ENCODE data around the gene PYY. TPM values are rescaled to one million over a fixed set of nuclear protein-coding genes. Genes with fewer than 3 reads are reported as not detected.
"Not testable (repeated sequence)": the region's sequence is repeated elsewhere in the genome, so short reads cannot be mapped to it uniquely, and the experiment has no call there.

Gene PYY
- total and polyA plus RNA-seq, 3 experiments from 2014 or later = not detected

DNA sequence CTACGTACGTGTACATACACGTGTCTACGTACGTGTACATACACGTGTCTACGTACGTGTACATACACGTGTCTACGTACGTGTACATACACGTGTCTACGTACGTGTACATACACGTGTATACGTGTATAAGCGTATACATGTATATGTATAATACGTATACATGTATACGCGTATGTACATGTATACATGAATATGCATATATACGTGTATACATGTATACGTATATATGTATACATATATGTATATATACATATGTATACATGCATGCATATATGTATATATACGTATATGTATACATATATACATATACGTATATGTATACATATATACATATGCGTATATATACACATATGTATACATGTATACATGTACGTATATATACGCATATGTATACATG, 22.2 kb upstream of the PYY start:
- H3K36me3 ChIP-seq (ENCODE audit: insufficient read depth, low read length) = no peaks in the 10 kb centered on the region
- no peak overlapping the region for H3K27ac ChIP-seq (ENCODE audit: low read depth, low read length)
- ChIA-PET CTCF (no interaction called here), POLR2A (no interaction called here)
- DNase-seq = no peak
- Mint-ChIP-seq H3K4me3 (no peak overlapping the region), H3K9me3 (no peaks in the 10 kb centered on the region), H3K27ac (no peak overlapping the region), H3K36me3 (no peaks in the 10 kb centered on the region), H3K27me3 (peaks cover 10 to 31% of the 10 kb centered on the region in 2 donors), H3K4me1 (no peaks in the 10 kb centered on the region)
- no peak overlapping the region for H3K4me3 ChIP-seq (ENCODE audit: low read length)
- H3K4me1 ChIP-seq (ENCODE audit: insufficient read depth, low read length) = no peaks in the 10 kb centered on the region
- H3K27me3 ChIP-seq (ENCODE audit: insufficient read depth, low read length, poor library complexity, severe bottlenecking) = no peaks in the 10 kb centered on the region
- H3K9me3 ChIP-seq (ENCODE audit: low read length) = no peaks in the 10 kb centered on the region

DNA sequence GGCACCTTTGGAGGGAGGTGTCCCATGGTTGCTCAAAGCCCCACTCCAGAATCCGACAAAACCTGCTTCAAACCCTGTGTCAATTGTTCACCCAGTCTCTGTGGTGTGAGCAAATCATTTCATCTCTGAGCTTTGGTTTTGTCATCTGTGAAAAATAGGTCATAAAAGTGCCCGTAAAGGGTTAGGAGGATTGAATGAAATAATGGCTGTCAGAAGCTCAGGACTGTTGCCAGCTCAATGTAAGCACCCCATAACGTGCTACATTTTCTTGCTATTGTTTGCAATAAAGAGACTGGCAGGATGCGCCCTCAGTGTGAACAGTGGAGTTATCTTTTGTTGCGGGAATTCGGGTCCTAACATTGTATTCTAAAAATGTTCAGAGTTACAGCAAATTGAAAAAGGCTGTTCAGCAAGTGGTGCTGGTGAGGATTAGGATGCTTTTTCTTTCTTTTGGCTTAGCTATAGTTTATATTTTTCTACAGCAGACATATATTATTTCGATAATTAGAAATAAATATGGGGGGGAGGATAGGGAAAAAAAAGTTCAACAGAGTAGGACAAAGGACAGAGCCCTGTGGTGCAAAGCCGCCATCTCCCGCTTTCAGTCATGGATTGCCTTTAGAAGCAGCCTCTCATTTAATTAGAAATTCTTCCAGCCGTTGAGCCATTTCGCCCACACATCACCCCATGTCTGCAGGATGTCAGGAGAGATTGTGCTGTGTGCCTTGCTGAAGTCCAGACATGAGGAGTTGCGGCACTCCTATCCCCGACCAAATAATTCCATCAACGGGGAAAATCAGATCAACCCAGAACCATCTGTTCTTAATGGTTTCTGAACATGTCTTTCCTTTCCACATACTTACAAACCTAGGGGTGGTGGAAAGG, 20.9 kb upstream of the PYY start:
- no peak overlapping the region for H3K4me3 ChIP-seq (ENCODE audit: low read length)
- H3K4me1 ChIP-seq (ENCODE audit: insufficient read depth, low read length) = no peaks in the 10 kb centered on the region
- H3K4me3 Mint-ChIP-seq = no peak overlapping the region
- ChIA-PET POLR2A (no interaction called here), CTCF (no interaction called here)
- DNase-seq = no peak
- H3K36me3 Mint-ChIP-seq = no peaks in the 10 kb centered on the region
- H3K9me3 Mint-ChIP-seq = no peaks in the 10 kb centered on the region
- H3K4me1 Mint-ChIP-seq = no peaks in the 10 kb centered on the region
- no peaks in the 10 kb centered on the region for H3K9me3 ChIP-seq (ENCODE audit: low read length)
- H3K36me3 ChIP-seq (ENCODE audit: insufficient read depth, low read length) = no peaks in the 10 kb centered on the region
- H3K27ac Mint-ChIP-seq = no peak overlapping the region
- H3K27ac ChIP-seq (ENCODE audit: low read depth, low read length) = no peak overlapping the region
- H3K27me3 Mint-ChIP-seq = peaks cover 7 to 23% of the 10 kb centered on the region in 2 donors
- no peaks in the 10 kb centered on the region for H3K27me3 ChIP-seq (ENCODE audit: insufficient read depth, low read length, poor library complexity, severe bottlenecking)

DNA sequence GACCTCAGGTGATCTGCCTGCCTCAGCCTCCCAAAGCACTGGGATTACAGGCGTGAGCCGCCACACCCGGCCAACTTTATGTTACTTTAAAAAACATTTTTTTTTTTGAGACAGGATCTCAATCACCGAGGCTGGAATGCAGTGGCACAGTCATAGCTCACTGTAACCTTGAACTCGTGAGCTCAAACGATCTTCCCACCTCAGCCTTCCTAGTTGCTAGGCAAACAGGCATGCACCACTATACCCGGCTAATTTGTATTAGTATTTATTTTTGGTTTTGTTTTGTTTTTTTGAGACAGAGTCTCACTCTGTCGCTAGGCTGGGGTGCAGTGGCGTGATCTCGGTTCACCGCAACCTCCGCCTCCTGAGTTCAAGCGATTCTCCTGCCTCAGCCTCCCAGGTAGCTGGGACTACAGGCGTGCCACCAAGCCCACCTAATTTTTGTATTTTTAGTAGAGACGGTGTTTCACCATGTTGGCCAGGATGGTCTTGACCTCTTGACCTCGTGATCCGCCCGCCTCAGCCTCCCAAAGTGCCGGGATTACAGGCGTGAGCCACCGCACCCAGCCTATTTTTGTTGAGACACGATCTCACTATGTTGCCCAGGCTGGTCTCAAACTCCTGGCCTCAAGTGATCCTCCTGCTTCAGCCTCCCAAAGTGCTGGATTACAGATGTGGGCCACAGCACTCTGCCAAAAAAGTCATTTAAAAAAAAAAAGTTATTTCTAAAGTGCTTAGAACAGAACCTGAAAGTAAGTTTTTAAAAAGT, 18.9 kb upstream of the PYY start:
- H3K27ac Mint-ChIP-seq; H3K36me3 ChIP-seq (ENCODE audit: insufficient read depth, low read length); CTCF ChIA-PET; H3K9me3 ChIP-seq (ENCODE audit: low read length); H3K4me1 Mint-ChIP-seq; H3K36me3 Mint-ChIP-seq; H3K27me3 ChIP-seq (ENCODE audit: insufficient read depth, low read length, poor library complexity, severe bottlenecking); DNase-seq; H3K9me3 Mint-ChIP-seq; H3K4me3 Mint-ChIP-seq; H3K4me3 ChIP-seq (ENCODE audit: low read length); H3K27ac ChIP-seq (ENCODE audit: low read depth, low read length); POLR2A ChIA-PET; H3K4me1 ChIP-seq (ENCODE audit: insufficient read depth, low read length): not testable (repeated sequence)
- peaks cover 0 to 16% of the 10 kb centered on the region in 2 donors for H3K27me3 Mint-ChIP-seq

DNA sequence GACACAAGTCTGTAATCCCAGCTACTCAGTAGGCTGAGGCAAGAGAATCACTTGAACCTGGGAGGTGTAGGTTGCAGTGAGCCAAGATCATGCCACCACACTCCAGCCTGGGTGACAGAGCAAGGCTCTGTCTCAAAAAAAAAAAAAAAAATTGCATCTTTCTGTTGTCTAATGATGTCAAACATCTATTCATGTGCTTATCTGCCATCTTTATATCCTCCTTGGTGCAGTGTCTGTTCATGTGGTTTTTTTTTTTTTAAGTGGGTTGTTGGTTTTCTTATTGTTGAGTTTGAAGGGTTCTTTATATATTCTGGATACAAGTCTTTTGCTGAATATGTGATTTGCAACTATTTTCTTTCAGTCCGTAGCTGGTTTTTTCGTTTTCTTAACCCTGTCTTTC, 17.7 kb upstream of the PYY start:
- H3K9me3 ChIP-seq (ENCODE audit: low read length); POLR2A ChIA-PET; H3K36me3 ChIP-seq (ENCODE audit: insufficient read depth, low read length); H3K4me1 Mint-ChIP-seq; H3K4me3 ChIP-seq (ENCODE audit: low read length); H3K27me3 ChIP-seq (ENCODE audit: insufficient read depth, low read length, poor library complexity, severe bottlenecking); H3K36me3 Mint-ChIP-seq; H3K27ac ChIP-seq (ENCODE audit: low read depth, low read length); H3K9me3 Mint-ChIP-seq; H3K4me3 Mint-ChIP-seq; H3K4me1 ChIP-seq (ENCODE audit: insufficient read depth, low read length): not testable (repeated sequence)
- Mint-ChIP-seq H3K27ac (peak overlapping the region in 1 of 8 donors; percentile 38), H3K27me3 (peaks cover 0 to 16% of the 10 kb centered on the region in 2 donors)
- CTCF ChIA-PET = interaction anchor here (0.8 kb wide), 1 partner anchor 28 kb away, joined by 3 read pairs; no protein-coding TSS in a partner anchor
- DNase-seq = peak in 1 of 5 donors; percentile 16

DNA sequence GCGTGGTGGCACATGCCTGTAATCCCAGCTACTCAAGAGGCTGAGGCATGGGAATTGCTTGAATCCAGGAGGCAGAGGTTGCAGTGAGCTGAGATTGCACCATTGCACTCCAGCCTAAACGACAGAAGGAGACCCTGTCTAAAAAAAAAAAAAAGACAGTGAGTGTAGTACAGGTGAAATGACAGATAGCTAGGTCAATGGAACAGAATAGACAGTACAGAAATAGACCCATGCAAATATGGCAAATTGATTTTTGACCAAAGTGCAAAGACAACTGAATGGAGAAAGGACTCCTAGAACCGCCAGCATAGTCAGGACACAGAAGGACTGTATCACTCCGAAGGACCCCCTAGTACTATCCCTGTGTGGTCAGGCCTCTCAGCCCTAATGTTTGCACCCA, 16.6 kb upstream of the PYY start:
- H3K27me3 ChIP-seq (ENCODE audit: insufficient read depth, low read length, poor library complexity, severe bottlenecking) = no peaks in the 10 kb centered on the region
- H3K4me3 ChIP-seq (ENCODE audit: low read length) = no peak overlapping the region
- Mint-ChIP-seq H3K4me1 (no peaks in the 10 kb centered on the region), H3K4me3 (no peak overlapping the region), H3K9me3 (no peaks in the 10 kb centered on the region), H3K27me3 (peaks cover 0 to 21% of the 10 kb centered on the region in 2 donors), H3K27ac (no peak overlapping the region), H3K36me3 (no peaks in the 10 kb centered on the region)
- ChIA-PET CTCF (interaction anchor here (0.8 kb wide), 1 partner anchor 9 kb away, joined by 3 read pairs; no protein-coding TSS in a partner anchor), POLR2A (no interaction called here)
- no peaks in the 10 kb centered on the region for H3K4me1 ChIP-seq (ENCODE audit: insufficient read depth, low read length)
- no peak overlapping the region for H3K27ac ChIP-seq (ENCODE audit: low read depth, low read length)
- no peaks in the 10 kb centered on the region for H3K9me3 ChIP-seq (ENCODE audit: low read length)
- no peak for DNase-seq
- H3K36me3 ChIP-seq (ENCODE audit: insufficient read depth, low read length) = no peaks in the 10 kb centered on the region

DNA sequence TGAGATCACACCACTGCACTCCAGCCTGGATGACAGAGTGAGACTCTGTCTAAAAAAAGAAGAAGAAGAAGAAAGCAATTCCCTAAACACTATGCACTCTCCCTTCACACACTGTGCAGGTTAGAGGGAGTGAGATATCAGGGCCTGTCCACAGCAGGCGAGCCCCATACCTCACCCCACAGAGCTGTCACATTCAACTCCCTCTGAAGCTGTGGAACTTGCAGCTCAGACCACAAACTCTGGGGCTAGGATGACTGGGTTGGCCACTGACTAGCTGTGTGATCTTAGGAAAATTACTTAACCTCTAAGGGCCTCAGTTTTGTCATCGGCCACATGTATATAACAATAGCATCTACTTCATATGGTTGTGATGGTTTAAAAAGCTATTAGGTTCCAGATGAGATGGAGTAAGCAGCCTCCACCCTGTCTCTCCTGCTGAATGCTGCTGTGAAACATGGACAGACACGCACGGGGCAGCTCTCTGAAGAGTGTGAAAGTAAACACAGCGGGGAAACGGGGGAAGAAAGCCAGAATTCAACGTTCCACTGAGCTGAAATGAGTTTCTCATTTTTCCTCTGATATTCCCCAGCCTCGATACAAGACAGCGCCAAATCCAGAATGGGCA, 13.6 kb upstream of the PYY start:
- H3K4me3 ChIP-seq (ENCODE audit: low read length) = no peak overlapping the region
- Mint-ChIP-seq H3K9me3 (no peaks in the 10 kb centered on the region), H3K4me1 (no peaks in the 10 kb centered on the region), H3K27me3 (peaks cover 4 to 19% of the 10 kb centered on the region in 2 donors), H3K4me3 (no peak overlapping the region), H3K27ac (no peak overlapping the region), H3K36me3 (peaks cover 0 to 2% (median 0%) of the 10 kb centered on the region in 3 donors)
- H3K27me3 ChIP-seq (ENCODE audit: insufficient read depth, low read length, poor library complexity, severe bottlenecking) = no peaks in the 10 kb centered on the region
- H3K4me1 ChIP-seq (ENCODE audit: insufficient read depth, low read length) = no peaks in the 10 kb centered on the region
- no peaks in the 10 kb centered on the region for H3K9me3 ChIP-seq (ENCODE audit: low read length)
- H3K27ac ChIP-seq (ENCODE audit: low read depth, low read length) = no peak overlapping the region
- ChIA-PET POLR2A (no interaction called here), CTCF (no interaction called here)
- DNase-seq = no peak
- no peaks in the 10 kb centered on the region for H3K36me3 ChIP-seq (ENCODE audit: insufficient read depth, low read length)

DNA sequence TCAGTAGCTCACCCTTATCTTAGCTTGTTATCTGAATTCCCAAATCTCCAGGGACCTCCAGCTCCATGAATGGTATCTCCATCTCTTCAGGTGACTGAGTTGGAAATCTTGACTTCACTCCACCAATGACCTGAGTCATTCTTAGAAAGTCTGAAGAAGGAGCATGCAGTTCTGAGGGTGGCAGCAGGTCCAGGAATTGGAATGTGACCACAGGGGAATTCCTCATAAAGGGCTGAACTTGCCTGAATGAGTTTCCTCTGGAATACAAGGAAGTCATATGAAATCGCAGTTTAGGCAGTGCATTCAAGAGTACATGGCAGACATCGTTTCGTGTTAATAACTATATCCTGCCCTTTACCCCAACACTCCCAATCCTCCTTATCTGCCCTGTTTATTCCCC, 12.5 kb upstream of the PYY start:
- no peaks in the 10 kb centered on the region for H3K4me1 Mint-ChIP-seq
- peaks cover 0 to 2% (median 0%) of the 10 kb centered on the region in 3 donors for H3K36me3 Mint-ChIP-seq
- Histone ChIP-seq H3K36me3 (ENCODE audit: insufficient read depth, low read length) (no peaks in the 10 kb centered on the region), H3K27ac (ENCODE audit: low read depth, low read length) (no peak overlapping the region), H3K4me1 (ENCODE audit: insufficient read depth, low read length) (no peaks in the 10 kb centered on the region), H3K9me3 (ENCODE audit: low read length) (no peaks in the 10 kb centered on the region), H3K27me3 (ENCODE audit: insufficient read depth, low read length, poor library complexity, severe bottlenecking) (no peaks in the 10 kb centered on the region), H3K4me3 (ENCODE audit: low read length) (no peak overlapping the region)
- peaks cover 10 to 24% of the 10 kb centered on the region in 2 donors for H3K27me3 Mint-ChIP-seq
- POLR2A ChIA-PET = no interaction called here
- H3K4me3 Mint-ChIP-seq = no peak overlapping the region
- DNase-seq = no peak
- CTCF ChIA-PET = no interaction called here
- no peak overlapping the region for H3K27ac Mint-ChIP-seq
- H3K9me3 Mint-ChIP-seq = no peaks in the 10 kb centered on the region

DNA sequence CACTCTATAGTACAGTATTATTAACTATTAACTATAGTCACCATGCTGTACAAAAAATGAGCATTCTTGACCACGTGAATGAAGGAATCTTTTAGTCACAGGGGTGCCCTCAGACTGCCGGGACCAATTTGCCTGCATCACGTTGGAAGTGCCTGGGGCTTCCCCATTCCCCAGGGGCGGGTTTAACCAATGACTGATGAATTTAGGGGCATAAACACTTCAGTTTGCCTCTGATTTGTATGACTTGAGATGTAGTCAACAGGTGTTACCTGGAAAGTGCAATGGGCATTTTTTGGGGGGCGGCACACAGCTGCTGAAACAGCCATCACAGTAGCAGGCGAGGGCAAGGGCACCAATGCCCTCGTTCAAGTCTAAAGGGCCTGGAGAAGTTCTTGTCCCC, 8.7 kb upstream of the PYY start:
- Histone ChIP-seq H3K4me1 (ENCODE audit: insufficient read depth, low read length) (no peaks in the 10 kb centered on the region), H3K4me3 (ENCODE audit: low read length) (no peak overlapping the region), H3K27me3 (ENCODE audit: insufficient read depth, low read length, poor library complexity, severe bottlenecking) (no peaks in the 10 kb centered on the region), H3K27ac (ENCODE audit: low read depth, low read length) (no peak overlapping the region), H3K9me3 (ENCODE audit: low read length) (no peaks in the 10 kb centered on the region), H3K36me3 (ENCODE audit: insufficient read depth, low read length) (no peaks in the 10 kb centered on the region)
- CTCF ChIA-PET = no interaction called here
- no peak overlapping the region for H3K4me3 Mint-ChIP-seq
- no peaks in the 10 kb centered on the region for H3K4me1 Mint-ChIP-seq
- H3K9me3 Mint-ChIP-seq = no peaks in the 10 kb centered on the region
- peaks cover 15 to 31% of the 10 kb centered on the region in 2 donors for H3K27me3 Mint-ChIP-seq
- peak in 1 of 5 donors; percentile 6 for DNase-seq
- H3K36me3 Mint-ChIP-seq = peaks cover 0 to 2% (median 0%) of the 10 kb centered on the region in 3 donors
- POLR2A ChIA-PET = no interaction called here
- H3K27ac Mint-ChIP-seq = peak overlapping the region in 1 of 8 donors; percentile 14
